ENCODE results near the gene MITF.
"Not testable (repeated sequence)": the region's sequence is repeated elsewhere in the genome, so short reads cannot be mapped to it uniquely, and the experiment has no call there.

Gene MITF

DNA sequence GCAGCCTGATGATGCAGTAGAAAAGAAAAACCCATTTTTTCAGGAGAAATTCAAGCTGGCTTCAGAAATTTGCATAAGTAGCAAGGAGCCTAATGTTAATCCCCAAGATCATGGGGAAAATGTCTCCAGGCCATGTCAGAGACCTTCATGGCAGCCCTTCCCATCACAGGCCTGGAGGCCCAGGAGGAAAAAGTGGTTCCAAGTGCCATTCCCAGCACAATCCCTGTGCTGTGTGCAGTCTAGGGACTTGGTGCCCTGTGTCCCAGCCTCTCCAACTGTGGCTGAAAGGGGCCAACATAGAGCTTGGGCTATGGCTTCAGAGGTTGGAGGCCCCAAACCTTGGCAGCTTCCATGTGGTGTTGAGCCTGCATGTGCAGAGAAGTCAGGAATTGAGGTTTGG lies 170.6 kb downstream of the MITF start:
- H2AFZ ChIP-seq (ENCODE audit: low read length, unreplicated experiment); H3K4me1 ChIP-seq (ENCODE audit: control insufficient read depth, insufficient read depth, low read length, unreplicated experiment); H3K79me2 ChIP-seq (ENCODE audit: control insufficient read depth, insufficient read depth, low read length, unreplicated experiment); H3K27ac ChIP-seq (ENCODE audit: low read depth, low read length); H3K4me3 ChIP-seq (ENCODE audit: low read depth, low read length); H3K36me3 ChIP-seq (ENCODE audit: insufficient read depth, low read length); H3K27me3 ChIP-seq (ENCODE audit: insufficient read depth, low read length): not testable (repeated sequence)

DNA sequence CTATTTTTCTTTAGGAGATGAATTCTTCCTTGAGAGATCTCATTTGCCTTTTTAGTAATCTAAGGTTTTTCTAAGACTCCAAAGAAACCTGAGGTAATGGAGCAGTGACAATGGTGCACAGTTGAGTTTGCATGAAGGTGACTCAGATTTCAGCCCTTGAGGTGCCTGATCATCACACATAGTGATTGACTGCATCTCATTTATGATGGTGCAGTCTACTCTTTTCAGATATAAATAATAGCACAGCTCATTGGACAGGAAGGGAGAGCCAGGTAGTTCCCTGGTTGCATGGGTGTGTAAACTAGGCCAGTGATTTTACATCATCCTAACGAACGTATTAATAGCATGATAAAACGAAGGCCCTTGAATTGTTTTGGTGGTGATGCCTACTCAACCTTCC lies 174.2 kb downstream of the MITF start:
- Histone ChIP-seq H3K4me1 (ENCODE audit: control insufficient read depth, insufficient read depth, low read length, unreplicated experiment) (no peaks in the 10 kb centered on the region), H3K27ac (ENCODE audit: low read depth, low read length) (no peak overlapping the region), H3K27me3 (ENCODE audit: insufficient read depth, low read length) (no peaks in the 10 kb centered on the region), H3K4me3 (ENCODE audit: low read depth, low read length) (no peak overlapping the region), H2AFZ (ENCODE audit: low read length, unreplicated experiment) (no peak overlapping the region), H3K79me2 (ENCODE audit: control insufficient read depth, insufficient read depth, low read length, unreplicated experiment) (no peaks in the 10 kb centered on the region), H3K36me3 (ENCODE audit: insufficient read depth, low read length) (no peaks in the 10 kb centered on the region)

DNA sequence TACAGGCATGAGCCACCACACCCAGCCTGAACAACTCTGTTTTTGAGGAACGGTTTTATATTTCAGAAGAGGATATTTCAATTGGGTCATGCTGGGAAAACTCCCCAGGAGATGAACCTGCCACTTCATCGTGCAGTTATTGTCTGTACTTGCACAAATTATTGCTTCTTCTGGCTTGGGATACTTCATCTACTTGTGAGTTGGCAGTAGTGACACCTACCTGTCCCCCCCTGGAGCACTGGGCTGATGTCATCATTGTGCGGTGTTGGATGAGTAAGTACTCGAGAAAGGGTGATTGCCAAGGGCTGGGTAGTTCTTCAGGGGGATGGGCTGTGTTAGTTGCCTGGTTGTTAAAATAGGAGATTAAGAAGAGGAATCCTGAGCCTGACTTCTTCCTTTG lies 175.1 kb downstream of the MITF start:
- H3K79me2 ChIP-seq (ENCODE audit: control insufficient read depth, insufficient read depth, low read length, unreplicated experiment): no peaks in the 10 kb centered on the region

DNA sequence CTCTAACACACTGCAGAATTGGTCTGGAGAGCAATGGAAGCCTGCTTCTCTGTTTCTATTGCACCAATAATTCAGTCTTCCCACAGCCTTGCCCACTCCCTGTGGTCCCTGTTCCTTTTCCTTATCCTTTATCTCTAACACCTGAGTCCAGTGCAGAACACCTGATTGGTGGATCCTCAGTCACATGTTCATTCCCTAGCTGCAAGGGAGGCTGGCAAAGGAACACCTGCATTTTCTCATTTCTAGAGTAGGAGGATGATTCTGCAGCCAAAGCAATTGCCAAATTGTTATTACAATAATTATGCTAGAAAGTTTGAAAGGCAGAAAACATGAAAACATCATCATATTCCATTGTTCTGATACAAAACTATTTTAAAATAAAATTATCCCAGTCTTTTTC lies 176.5 kb downstream of the MITF start:
- no peak overlapping the region for H2AFZ ChIP-seq (ENCODE audit: low read length, unreplicated experiment)
- H3K27me3 ChIP-seq (ENCODE audit: insufficient read depth, low read length): no peaks in the 10 kb centered on the region
- no peak overlapping the region for H3K4me3 ChIP-seq (ENCODE audit: low read depth, low read length)
- no peaks in the 10 kb centered on the region for H3K36me3 ChIP-seq (ENCODE audit: insufficient read depth, low read length)
- no peaks in the 10 kb centered on the region for H3K4me1 ChIP-seq (ENCODE audit: control insufficient read depth, insufficient read depth, low read length, unreplicated experiment)
- H3K79me2 ChIP-seq (ENCODE audit: control insufficient read depth, insufficient read depth, low read length, unreplicated experiment): no peaks in the 10 kb centered on the region
- no peak overlapping the region for H3K27ac ChIP-seq (ENCODE audit: low read depth, low read length)

More for the DNA sequence above, 175.1 kb downstream of the MITF start:
- H2AFZ ChIP-seq (ENCODE audit: low read length, unreplicated experiment): no peak overlapping the region
- no peak overlapping the region for H3K4me3 ChIP-seq (ENCODE audit: low read depth, low read length)
- H3K36me3 ChIP-seq (ENCODE audit: insufficient read depth, low read length): no peaks in the 10 kb centered on the region
- no peaks in the 10 kb centered on the region for H3K27me3 ChIP-seq (ENCODE audit: insufficient read depth, low read length)
- no peak overlapping the region for H3K27ac ChIP-seq (ENCODE audit: low read depth, low read length)
- no peaks in the 10 kb centered on the region for H3K4me1 ChIP-seq (ENCODE audit: control insufficient read depth, insufficient read depth, low read length, unreplicated experiment)

DNA sequence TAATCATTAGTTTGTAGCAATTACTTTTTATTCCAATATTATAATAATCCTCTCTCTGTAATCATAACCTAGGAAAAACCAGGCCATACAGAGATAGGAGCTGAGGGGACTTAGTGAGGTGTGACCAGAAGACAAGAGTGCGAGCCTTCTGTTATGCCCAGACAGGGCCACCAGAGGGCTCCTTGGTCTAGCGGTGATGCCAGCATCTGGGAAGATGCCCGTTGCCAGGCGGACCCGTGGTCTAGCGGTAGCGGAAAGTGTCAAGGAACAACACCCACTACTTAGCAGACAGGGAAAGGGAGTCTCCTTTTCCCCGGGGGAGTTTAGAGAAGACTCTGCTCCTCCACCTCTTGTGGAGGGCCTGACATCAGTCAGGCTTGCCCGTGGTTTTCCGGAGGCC lies 180.7 kb downstream of the MITF start:
- H3K79me2 ChIP-seq (ENCODE audit: control insufficient read depth, insufficient read depth, low read length, unreplicated experiment); H3K27me3 ChIP-seq (ENCODE audit: insufficient read depth, low read length); H3K27ac ChIP-seq (ENCODE audit: low read depth, low read length); H3K36me3 ChIP-seq (ENCODE audit: insufficient read depth, low read length); H3K4me1 ChIP-seq (ENCODE audit: control insufficient read depth, insufficient read depth, low read length, unreplicated experiment); H3K4me3 ChIP-seq (ENCODE audit: low read depth, low read length); H2AFZ ChIP-seq (ENCODE audit: low read length, unreplicated experiment): not testable (repeated sequence)

DNA sequence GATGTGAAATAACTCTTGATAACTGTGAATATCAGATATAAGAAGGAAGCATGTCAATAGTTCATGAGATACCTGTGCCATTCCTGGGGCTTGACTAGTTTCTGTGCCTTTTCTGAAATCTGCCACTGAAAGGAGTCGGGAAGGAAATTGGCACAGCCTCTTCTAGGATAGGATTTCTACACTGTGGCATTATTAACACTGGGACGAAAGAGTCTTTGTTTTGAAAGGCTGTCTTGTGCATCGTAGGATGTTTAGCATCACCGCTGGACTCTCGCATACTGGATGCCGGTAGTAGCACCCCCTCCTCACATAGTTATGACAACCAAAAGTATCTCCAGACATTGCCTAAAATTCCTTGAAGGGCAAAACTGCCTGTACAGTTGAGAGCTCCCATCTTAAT lies 182.4 kb downstream of the MITF start:
- H3K27ac ChIP-seq (ENCODE audit: low read depth, low read length): no peak overlapping the region
- no peaks in the 10 kb centered on the region for H3K79me2 ChIP-seq (ENCODE audit: control insufficient read depth, insufficient read depth, low read length, unreplicated experiment)
- no peak overlapping the region for H2AFZ ChIP-seq (ENCODE audit: low read length, unreplicated experiment)
- H3K36me3 ChIP-seq (ENCODE audit: insufficient read depth, low read length): no peaks in the 10 kb centered on the region
- no peak overlapping the region for H3K4me3 ChIP-seq (ENCODE audit: low read depth, low read length)
- no peaks in the 10 kb centered on the region for H3K4me1 ChIP-seq (ENCODE audit: control insufficient read depth, insufficient read depth, low read length, unreplicated experiment)
- H3K27me3 ChIP-seq (ENCODE audit: insufficient read depth, low read length): no peaks in the 10 kb centered on the region

DNA sequence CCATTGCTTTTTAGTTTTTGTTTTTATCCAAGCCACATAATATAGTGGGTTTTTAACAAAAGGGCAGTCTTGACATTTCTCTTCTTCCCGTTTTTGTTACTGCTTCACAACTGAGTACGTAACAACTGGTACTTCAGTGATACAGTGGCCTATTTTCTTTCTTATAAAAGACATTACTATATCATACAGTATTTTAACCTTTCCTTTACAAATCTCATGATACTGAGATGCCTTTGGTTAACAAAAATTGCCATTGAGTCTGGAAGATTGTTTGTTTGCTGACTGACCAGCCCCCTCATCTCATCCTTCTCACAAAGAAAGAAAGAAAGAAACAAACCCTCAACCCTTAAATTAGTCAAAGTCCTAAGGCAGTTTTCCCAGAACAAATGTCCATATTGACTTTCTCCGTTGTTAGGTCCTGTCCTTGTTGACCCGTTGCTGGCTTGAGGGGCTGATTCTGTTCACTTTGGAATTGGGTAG lies 183.3 kb downstream of the MITF start:
- H3K36me3 ChIP-seq (ENCODE audit: insufficient read depth, low read length): no peaks in the 10 kb centered on the region
- no peak overlapping the region for H3K4me3 ChIP-seq (ENCODE audit: low read depth, low read length)
- H3K27me3 ChIP-seq (ENCODE audit: insufficient read depth, low read length): no peaks in the 10 kb centered on the region
- H3K79me2 ChIP-seq (ENCODE audit: control insufficient read depth, insufficient read depth, low read length, unreplicated experiment): no peaks in the 10 kb centered on the region
- H2AFZ ChIP-seq (ENCODE audit: low read length, unreplicated experiment): no peak overlapping the region
- no peak overlapping the region for H3K27ac ChIP-seq (ENCODE audit: low read depth, low read length)
- no peaks in the 10 kb centered on the region for H3K4me1 ChIP-seq (ENCODE audit: control insufficient read depth, insufficient read depth, low read length, unreplicated experiment)

DNA sequence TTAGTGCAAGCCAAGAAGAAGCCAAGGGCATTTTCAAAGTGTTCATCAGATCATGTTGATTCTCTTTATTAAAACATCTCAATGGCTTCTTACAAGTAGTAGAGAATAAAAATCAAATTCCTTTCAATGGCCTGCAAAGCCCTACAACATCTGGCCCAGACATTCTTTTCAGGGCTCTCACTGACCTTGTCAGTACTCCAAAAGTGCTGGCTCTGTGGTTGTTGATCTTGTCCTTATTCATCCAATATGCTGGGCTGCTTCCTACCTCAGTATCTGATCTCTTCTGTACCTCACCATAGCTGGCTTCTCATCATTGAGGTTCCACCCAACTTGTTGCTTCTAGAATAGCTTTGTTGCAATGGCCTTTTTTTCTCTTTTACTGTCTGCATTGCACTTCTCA lies 186.2 kb downstream of the MITF start:
- Histone ChIP-seq H3K79me2 (ENCODE audit: control insufficient read depth, insufficient read depth, low read length, unreplicated experiment) (no peaks in the 10 kb centered on the region), H3K27me3 (ENCODE audit: insufficient read depth, low read length) (no peaks in the 10 kb centered on the region), H2AFZ (ENCODE audit: low read length, unreplicated experiment) (no peak overlapping the region), H3K27ac (ENCODE audit: low read depth, low read length) (no peak overlapping the region), H3K4me3 (ENCODE audit: low read depth, low read length) (no peak overlapping the region), H3K36me3 (ENCODE audit: insufficient read depth, low read length) (no peaks in the 10 kb centered on the region), H3K4me1 (ENCODE audit: control insufficient read depth, insufficient read depth, low read length, unreplicated experiment) (no peaks in the 10 kb centered on the region)

DNA sequence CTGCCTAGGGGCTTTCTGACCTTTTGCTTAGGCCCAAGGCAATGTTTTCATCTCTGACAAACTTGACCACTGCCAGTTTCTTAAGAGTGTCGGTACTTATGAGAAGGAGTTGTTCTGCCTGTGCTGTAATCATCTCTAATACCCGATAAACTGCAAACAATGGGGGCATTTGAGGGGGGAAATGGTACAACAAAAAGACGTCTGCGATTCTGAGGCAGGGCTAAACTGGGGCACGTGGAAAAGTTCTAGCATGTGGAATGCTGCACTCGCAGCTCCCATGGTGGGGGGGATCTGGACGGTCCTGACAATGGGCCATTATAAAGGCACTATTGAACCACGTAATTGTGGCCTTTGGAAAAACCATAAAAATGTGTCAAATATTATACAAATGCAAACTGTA lies 187.1 kb downstream of the MITF start:
- H3K79me2 ChIP-seq (ENCODE audit: control insufficient read depth, insufficient read depth, low read length, unreplicated experiment): no peaks in the 10 kb centered on the region
- H3K36me3 ChIP-seq (ENCODE audit: insufficient read depth, low read length): no peaks in the 10 kb centered on the region
- no peak overlapping the region for H2AFZ ChIP-seq (ENCODE audit: low read length, unreplicated experiment)
- H3K4me1 ChIP-seq (ENCODE audit: control insufficient read depth, insufficient read depth, low read length, unreplicated experiment): no peaks in the 10 kb centered on the region
- H3K27me3 ChIP-seq (ENCODE audit: insufficient read depth, low read length): no peaks in the 10 kb centered on the region
- H3K4me3 ChIP-seq (ENCODE audit: low read depth, low read length): no peak overlapping the region
- no peak overlapping the region for H3K27ac ChIP-seq (ENCODE audit: low read depth, low read length)

DNA sequence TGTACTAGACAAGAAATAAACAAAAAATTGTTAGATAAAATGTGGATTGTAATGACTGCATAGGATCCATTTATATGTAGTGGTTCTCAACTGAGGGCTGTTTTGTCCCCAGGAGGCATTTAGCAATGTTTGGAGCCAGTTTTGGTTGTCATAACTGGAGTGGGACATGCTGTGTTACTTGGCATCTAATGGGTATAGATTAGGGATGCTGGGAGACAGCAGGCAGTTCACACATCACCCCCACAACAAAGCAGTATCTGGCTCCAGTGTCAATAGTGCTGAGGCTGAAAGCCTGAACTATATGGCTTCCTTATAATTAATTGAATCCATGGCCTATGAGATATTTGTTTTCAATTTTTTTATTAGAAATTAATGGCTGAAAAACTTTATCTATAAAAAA lies 188.3 kb downstream of the MITF start:
- H3K4me3 ChIP-seq (ENCODE audit: low read depth, low read length): no peak overlapping the region
- H3K4me1 ChIP-seq (ENCODE audit: control insufficient read depth, insufficient read depth, low read length, unreplicated experiment): no peaks in the 10 kb centered on the region
- H3K27ac ChIP-seq (ENCODE audit: low read depth, low read length): no peak overlapping the region
- no peaks in the 10 kb centered on the region for H3K79me2 ChIP-seq (ENCODE audit: control insufficient read depth, insufficient read depth, low read length, unreplicated experiment)
- no peak overlapping the region for H2AFZ ChIP-seq (ENCODE audit: low read length, unreplicated experiment)
- H3K27me3 ChIP-seq (ENCODE audit: insufficient read depth, low read length): no peaks in the 10 kb centered on the region
- H3K36me3 ChIP-seq (ENCODE audit: insufficient read depth, low read length): no peaks in the 10 kb centered on the region

DNA sequence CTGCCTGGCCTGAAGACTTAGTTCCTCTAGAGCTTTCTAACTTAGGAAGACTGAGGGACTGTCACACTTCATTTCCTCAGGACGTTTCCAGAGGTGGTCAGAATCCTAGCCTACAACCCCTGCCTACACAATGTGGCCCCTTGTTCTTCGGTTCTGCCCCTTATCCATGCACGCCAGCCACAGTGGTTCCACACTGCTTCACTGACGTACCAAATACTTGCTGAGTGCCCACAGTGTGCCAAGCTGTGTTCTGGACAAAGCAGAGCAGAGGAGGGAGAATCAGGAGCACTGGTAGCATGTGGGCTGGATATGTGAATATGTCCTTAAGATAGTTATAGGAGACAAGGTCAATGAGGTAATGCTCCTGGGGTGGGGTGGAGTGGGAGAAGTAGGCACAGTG lies 189.8 kb downstream of the MITF start:
- H3K27me3 ChIP-seq (ENCODE audit: insufficient read depth, low read length): no peaks in the 10 kb centered on the region
- H3K4me3 ChIP-seq (ENCODE audit: low read depth, low read length): no peak overlapping the region
- H3K4me1 ChIP-seq (ENCODE audit: control insufficient read depth, insufficient read depth, low read length, unreplicated experiment): no peaks in the 10 kb centered on the region
- H3K36me3 ChIP-seq (ENCODE audit: insufficient read depth, low read length): no peaks in the 10 kb centered on the region
- no peaks in the 10 kb centered on the region for H3K79me2 ChIP-seq (ENCODE audit: control insufficient read depth, insufficient read depth, low read length, unreplicated experiment)
- no peak overlapping the region for H2AFZ ChIP-seq (ENCODE audit: low read length, unreplicated experiment)
- H3K27ac ChIP-seq (ENCODE audit: low read depth, low read length): no peak overlapping the region

DNA sequence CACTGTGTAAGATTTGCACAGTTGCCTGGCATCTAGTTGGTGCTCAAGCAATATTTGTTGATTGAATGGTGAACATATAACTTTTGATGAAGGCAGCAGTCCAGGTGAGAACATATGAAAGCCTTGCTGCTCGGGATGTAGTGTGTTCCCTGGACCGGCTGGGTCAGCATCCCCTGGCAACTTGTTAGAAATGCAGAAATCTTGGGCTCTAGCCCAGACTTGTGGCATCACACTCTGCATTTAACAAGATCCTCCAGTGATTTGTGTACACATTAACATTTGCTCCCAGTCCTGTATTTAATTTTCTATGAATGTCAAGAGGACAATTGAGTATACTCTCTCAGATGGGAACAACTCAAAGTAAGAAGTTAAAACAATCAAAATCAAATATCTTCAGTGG lies 191.3 kb downstream of the MITF start:
- Histone ChIP-seq H3K4me3 (ENCODE audit: low read depth, low read length) (no peak overlapping the region), H3K79me2 (ENCODE audit: control insufficient read depth, insufficient read depth, low read length, unreplicated experiment) (no peaks in the 10 kb centered on the region), H3K27me3 (ENCODE audit: insufficient read depth, low read length) (no peaks in the 10 kb centered on the region), H3K27ac (ENCODE audit: low read depth, low read length) (no peak overlapping the region), H3K4me1 (ENCODE audit: control insufficient read depth, insufficient read depth, low read length, unreplicated experiment) (no peaks in the 10 kb centered on the region), H3K36me3 (ENCODE audit: insufficient read depth, low read length) (no peaks in the 10 kb centered on the region), H2AFZ (ENCODE audit: low read length, unreplicated experiment) (no peak overlapping the region)
